GM06990 (cell line): ENCODE data around the gene SEMA3F.
"Not testable (repeated sequence)": the region's sequence is repeated elsewhere in the genome, so short reads cannot be mapped to it uniquely, and the experiment has no call there.

Experiments used
- DNase-seq: peaks from one replicate; pipeline ENCODE4 v3.0.0-alpha.2; 2011; ENCODE audit not compliant: insufficient read length; ENCODE audit errors: extremely low read depth
- H3K27me3 ChIP-seq: replicated peaks from 2 replicates; pipeline ENCODE4 v1.6.0; 2011; ENCODE audit warnings: low read length; ENCODE audit not compliant: control insufficient read depth, insufficient read depth
- H3K36me3 ChIP-seq: 2 replicates; pipeline ENCODE4 v1.5.1; 2011; ENCODE audit warnings: low read length; ENCODE audit not compliant: control insufficient read depth, insufficient read depth
- H3K4me3 ChIP-seq: replicated peaks from 2 replicates; pipeline ENCODE4 v1.5.1; 2011; ENCODE audit warnings: low read depth, mild to moderate bottlenecking, control low read depth, low read length
- CTCF ChIP-seq: IDR thresholded peaks from 2 replicates; pipeline ENCODE4 v1.5.1; 2011; ENCODE audit warnings: low read length, control low read depth, mild to moderate bottlenecking, inconsistent platforms; ENCODE audit not compliant: insufficient read depth, poor library complexity, severe bottlenecking

SEMA3F gene

GRCh38 chr3:50227390-50228183, 72.5 kb downstream of the SEMA3F start:
- Histone ChIP-seq H3K4me3 (peak overlapping the region; percentile 85), H3K27me3 (no peaks in the 10 kb centered on the region; the same call in 1 of the 2 replicates), H3K36me3 (no peaks in the 10 kb centered on the region)
- peak; percentile 93 for DNase-seq
- TF ChIP-seq CTCF = peak; percentile 57

- H3K36me3 ChIP-seq, DNase-seq, H3K27me3 ChIP-seq: not testable (repeated sequence)
- peak overlapping the region; percentile 85 for H3K4me3 ChIP-seq
Observed at GRCh38 chr3:50228184-50228763, 73.2 kb downstream of the SEMA3F start.

- Histone ChIP-seq H3K27me3 (no peaks in the 10 kb centered on the region; the same call in 1 of the 2 replicates), H3K4me3 (no peak overlapping the region), H3K36me3 (no peaks in the 10 kb centered on the region)
- no peak for DNase-seq
- TF ChIP-seq CTCF = no peak
Observed at GRCh38 chr3:50229490-50229889, 74.4 kb downstream of the SEMA3F start.

- Histone ChIP-seq H3K36me3 (no peaks in the 10 kb centered on the region), H3K4me3 (no peak overlapping the region), H3K27me3 (no peaks in the 10 kb centered on the region; the same call in 1 of the 2 replicates)
- no peak for DNase-seq
- TF ChIP-seq CTCF = no peak
Observed at GRCh38 chr3:50230104-50230793, 75.1 kb downstream of the SEMA3F start.

GRCh38 chr3:50230794-50231125, 75.6 kb downstream of the SEMA3F start:
- DNase-seq = no peak
- Histone ChIP-seq H3K27me3 (no peaks in the 10 kb centered on the region), H3K4me3 (no peak overlapping the region), H3K36me3 (no peaks in the 10 kb centered on the region)
- TF ChIP-seq CTCF = no peak

- Histone ChIP-seq H3K4me3 (no peak overlapping the region), H3K36me3 (no peaks in the 10 kb centered on the region), H3K27me3 (no peaks in the 10 kb centered on the region)
- no peak for TF ChIP-seq CTCF
- no peak for DNase-seq
Observed at GRCh38 chr3:50231581-50231980, 76.5 kb downstream of the SEMA3F start.
